GM12892 (cell line): Measurements from ENCODE around the gene VGLL4.

Experiments
- POLR2A ChIP-seq: IDR thresholded peaks from 2 replicates; pipeline ENCODE4 v1.6.1; 2011; ENCODE audit warnings: low read depth, low read length, control low read depth
- POLR2AphosphoS5 ChIP-seq: IDR thresholded peaks from 2 replicates; pipeline ENCODE4 v1.6.1; 2011; ENCODE audit warnings: low read depth, low read length, control low read depth
- TAF1 ChIP-seq: IDR thresholded peaks from 2 replicates; pipeline ENCODE4 v1.6.1; 2011; ENCODE audit warnings: low read depth, mild to moderate bottlenecking, control low read depth, low read length, borderline replicate concordance

DNA sequence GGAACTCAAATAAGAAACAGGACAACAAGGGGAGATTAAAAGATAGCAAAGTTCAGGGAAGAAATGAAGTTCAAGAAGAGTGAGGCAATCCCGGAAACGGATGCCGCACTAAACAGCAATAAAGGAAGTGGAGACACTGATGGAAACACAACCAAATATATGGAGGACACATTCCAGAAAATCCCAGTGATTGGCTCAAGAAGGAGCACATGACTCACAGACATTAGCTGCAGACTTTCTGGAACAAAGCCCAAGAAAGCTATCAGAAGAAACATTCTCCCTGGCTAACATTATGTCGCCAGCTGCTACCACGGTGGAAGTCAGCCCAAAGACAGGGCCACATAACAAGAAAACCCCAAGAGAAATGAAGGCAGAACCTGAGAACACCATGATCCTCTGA lies 18.1 kb upstream of the VGLL4 start:
- no peak for TF ChIP-seq TAF1
- TF ChIP-seq POLR2AphosphoS5 = no peak
- TF ChIP-seq POLR2A = no peak
